ENCODE measurements around the gene SLC16A5.
"Not testable (repeated sequence)": the region's sequence is repeated elsewhere in the genome, so short reads cannot be mapped to it uniquely, and the experiment has no call there.

The SLC16A5 gene

DNA sequence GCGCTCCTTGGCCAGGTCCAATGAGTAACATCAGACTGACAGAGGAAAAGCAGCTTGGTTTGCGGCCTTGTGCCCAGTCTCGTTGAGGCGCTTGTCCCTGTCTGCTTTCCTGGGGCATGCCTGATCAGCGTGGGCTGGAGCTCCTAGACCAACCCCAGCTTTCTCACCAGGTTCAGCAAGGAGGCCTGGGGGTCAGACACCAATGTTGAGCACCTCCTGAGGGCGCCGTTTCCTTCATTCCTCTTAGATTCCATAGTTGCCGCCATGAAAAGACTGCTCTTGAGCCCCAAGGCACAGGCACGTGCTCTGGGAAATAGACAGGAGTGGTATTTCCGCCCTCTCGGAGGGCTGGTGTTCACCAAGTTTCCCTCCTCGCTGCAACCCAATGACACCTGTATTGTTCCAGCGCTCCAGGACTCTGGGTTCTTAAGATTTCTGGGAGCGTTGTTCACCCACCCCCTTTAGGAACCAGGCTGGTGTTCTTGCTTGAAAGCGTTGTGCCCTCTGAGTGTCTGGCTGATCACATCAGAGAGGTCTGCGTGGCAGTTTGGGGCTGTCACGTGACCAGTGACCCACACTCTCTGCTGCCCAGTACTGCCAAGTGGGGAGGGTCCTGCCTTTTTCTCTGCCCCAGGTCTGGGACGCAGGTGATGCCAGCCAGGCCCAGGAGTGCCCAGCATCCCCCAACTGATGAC is 22.7 kb upstream of the SLC16A5 start:
- DNase-seq, result no peak

DNA sequence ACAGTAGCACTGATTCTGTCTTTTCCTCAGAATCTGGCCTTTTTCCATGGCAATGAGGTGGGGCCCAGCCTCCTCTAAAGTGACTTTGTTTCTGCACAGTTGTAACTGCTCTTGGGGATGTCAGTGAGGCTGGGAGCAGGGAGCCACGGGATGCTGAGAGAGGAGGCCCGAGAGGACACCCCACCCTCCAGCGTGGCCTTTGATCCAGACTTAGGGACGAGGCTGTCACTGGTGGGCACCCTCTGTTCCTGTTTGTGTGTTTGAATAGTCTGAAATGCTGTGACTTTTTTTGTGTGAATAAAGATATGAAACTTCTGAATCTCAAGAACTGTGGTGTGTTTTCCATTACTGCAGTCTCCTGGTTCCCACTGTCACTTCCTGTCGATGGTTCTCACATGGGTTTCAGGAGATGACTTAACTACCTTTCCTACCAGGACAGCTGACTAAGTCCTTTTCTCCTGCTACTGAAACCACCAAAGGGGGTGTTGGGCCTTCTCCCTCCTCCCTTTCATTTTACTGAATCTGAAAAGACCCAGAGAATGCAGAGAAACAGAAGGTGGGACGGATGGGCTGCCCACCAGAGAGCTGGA is 22.1 kb upstream of the SLC16A5 start:
- no peak for DNase-seq

- DNase-seq, result no peak
Observed at GRCh38 chr17:75067856-75068255, 19.9 kb upstream of the SLC16A5 start.

DNA sequence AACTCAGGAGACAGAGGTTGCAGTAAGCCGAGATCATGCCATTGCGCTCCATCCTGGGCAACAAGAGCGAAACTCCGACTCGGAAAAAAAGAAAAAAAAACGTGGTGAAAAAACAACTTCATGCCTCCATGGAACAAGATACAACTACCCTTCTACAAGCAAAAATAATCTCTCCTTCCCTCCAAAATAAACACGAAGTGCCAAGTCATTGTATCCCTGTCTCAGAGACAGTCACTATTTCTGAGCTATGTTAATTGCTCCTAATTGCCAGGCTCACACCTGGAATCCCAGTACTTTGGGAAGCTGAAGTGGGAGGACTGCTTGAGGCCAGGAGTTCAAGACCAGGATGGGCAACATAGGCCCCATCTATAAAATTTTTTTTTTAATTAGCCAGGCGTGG is 19.0 kb upstream of the SLC16A5 start:
- no peak for DNase-seq

DNA sequence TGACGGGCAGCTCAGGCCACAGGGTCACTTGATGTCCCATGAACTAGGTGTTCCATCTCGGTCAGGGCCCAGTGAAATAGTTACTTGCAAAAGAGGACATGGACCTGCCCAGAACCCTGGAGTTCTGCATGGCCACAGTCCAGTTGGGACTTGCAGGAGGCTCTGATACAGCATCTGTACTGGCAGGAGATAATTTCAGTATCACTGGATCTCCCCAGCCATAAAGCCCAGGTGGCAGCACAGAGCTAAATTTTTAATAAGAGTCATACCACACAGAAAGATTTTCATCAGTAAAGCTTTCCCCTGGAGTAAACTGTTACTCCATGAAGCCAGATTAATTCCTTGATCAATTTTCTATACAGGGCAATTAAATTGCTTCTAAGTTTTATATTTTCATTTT is 18.0 kb upstream of the SLC16A5 start:
- DNase-seq, result peak; percentile 8

GRCh38 chr17:75071478-75072271 is 16.1 kb upstream of the SLC16A5 start:
- not testable (repeated sequence) for DNase-seq

GRCh38 chr17:75072909-75073308 is 14.8 kb upstream of the SLC16A5 start:
- DNase-seq, result not testable (repeated sequence)

DNA sequence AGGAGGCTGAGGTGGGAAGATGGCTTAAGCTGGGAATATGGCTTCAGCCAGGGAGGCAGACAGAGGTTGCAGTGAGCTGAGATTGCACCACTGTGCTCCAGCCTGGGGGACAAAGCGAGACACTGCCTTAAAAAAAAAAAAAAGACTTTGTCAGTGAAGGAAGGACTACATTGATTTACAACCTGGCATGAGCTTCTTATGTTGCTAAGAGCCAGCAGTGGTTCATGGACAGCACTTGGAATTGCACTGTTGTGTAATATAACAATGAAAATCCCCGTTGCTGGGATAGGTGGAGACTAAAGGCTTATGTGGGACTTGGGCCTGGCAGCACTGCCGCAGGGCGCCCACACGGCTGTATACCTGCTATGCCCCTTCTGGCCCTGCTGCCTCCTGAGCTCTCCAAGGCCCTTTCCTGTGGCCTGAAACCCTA is 14.1 kb upstream of the SLC16A5 start:
- DNase-seq, result no peak

- no peak for DNase-seq
Observed at GRCh38 chr17:75074532-75074931, 13.2 kb upstream of the SLC16A5 start.

GRCh38 chr17:75075597-75076336 is 12.0 kb upstream of the SLC16A5 start:
- no peak for DNase-seq

- no peak for DNase-seq
Observed at GRCh38 chr17:75077072-75077495, 10.7 kb upstream of the SLC16A5 start.

- no peak for DNase-seq
Observed at GRCh38 chr17:75077496-75078283, 10.1 kb upstream of the SLC16A5 start.

DNA sequence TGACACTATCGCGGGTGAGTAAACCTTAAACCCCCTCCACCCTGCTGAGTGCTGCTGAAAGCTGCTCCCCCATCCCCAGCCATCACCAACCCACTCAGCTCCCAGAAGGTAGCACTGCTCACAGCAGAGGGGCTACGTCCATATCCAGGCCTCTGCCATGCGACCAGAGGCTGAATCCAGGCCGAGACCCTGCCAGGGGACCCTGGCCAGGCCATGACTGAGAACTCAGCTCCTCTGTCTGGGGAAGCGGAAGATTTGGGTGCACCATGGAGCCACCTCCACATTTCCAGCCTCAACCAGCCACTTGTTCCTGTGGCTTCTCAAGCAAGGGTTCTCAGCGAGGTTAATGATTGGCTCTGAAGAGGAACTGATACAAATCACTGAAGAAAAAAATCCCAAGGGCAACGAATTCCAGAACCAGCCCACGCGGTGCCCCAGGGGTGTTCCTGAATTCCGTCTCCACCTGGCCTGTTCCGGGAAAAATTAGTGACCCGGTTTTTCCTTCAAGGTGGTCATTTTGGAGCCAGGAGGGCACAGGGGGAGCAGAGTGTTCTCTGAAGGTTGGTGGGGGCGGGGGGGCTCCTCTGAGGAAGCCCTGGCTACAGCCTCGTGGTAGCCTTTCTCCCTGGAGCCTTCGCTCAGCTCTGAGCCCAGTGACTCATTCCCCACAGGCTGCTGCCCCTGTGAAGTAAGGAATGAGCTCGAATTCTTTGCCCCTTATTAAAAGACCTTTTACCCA is 9.3 kb upstream of the SLC16A5 start:
- DNase-seq, result no peak

DNA sequence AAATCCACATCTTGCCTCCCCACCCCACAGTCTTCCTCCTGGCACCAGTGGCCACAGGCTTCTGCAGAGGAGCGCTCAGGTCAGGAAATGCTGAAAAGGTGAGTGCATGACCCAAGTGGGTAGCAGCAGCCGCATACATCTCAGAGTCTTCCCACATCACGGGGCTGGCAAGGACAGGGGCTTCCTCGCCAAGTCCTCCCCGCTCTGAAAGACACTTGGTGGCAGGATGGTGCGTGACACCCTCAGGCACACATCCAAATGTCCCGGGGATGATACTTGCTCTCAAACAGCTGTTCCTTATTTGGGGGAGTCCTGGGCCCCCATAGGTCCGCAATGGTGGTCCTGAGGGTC is 8.8 kb upstream of the SLC16A5 start:
- DNase-seq, result no peak

DNA sequence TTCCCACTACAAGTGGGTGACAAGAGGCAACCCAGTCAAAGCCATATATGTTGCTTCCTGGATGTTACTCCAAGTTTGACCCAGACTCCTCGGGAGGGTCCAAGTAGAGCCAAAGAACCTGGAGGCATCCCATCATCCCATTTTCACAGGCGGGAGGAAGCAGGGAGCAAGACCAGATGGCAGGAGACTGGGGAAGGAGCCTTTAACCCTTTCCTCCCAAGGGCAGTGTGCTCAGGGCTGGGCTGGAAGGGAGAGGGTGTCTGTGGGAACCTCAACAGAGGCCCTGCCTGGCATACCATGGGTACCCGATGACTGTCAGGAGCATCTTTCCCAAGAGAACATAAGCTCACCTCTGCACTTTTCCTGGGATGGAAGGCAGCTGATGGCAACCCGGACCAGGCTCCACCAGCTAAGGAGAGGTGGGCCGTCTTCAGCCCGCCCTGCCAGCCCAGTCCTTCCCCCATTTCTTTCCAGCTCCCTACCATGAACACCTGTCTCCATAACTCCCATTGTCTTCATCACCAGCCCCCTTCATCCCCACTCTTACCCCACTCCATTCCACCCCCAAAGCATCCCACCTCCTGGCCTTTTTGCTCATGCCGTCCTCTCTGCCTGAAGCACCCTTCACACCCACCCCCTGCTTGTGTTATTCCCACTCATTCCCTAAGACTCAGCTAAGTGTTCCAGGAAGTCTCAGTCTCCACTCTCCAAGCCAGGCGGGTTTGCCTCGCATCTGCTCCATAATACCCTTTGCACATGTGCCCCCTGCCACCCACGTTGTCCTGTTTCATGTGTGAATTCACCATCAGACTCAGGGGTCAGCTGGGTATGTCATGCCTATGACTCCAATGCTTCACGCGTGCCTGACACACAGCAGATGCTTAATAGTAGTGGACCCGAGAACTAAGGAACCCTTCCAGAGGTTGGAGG is 5.9 kb upstream of the SLC16A5 start:
- peak; percentile 24 for DNase-seq

DNA sequence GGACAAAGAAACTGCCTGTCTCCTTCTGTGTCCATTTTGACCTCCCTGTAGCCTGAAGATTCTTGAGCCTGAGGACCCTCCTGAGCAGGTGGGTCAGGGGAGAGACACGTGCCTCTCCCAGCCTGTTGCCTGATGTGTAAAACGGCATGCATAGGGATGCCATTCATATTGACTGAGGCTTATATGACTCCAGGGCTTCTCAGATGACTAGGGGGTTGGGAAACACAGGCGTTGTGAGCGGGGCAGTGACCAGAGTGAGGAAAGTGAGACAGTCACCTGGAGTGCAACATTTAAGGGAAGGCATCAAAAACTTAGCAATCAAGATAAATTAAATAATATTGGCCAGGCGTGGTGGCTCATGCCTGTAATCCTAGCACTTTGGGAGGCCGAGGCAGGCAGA is 5.1 kb upstream of the SLC16A5 start:
- DNase-seq, result no peak

DNA sequence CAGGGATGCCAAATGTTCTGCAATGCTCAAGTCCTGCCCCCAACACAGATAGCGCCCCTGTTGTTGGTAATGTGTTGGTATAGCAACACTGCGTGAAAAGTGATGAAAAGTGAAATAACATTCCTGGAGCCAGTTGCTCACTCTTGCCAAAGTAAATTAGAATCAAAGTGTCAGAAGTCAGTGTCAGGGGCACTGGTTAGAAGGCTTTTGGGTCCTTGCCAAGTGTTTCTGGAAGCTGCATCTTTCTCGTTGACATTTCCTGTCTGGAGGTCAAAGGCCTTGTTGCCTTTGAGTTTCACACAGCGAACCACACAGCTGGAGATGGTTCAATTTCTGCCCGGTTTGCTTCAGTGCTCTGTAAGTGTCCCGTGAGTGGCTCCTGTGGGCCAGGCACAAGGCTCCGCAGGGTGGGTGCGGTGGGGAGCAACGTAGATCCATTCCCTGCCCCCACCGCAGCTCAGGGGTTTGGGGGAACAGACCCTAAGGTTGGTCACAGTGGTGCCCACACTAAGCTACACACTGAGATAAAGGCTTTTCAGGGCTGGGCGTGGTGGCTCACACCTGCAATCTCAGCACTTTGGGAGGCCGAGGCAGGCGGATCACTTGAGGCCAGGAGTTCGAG is 3.6 kb upstream of the SLC16A5 start:
- DNase-seq, result no peak

- no peak for DNase-seq
Observed at GRCh38 chr17:75086496-75087181, 1.1 kb upstream of the SLC16A5 start.

- DNase-seq, result no peak
Observed at GRCh38 chr17:75087182-75087557, 584 bp upstream of the SLC16A5 start.
